PC-3 (cell line): ENCODE measurements around the gene RCAN2. TPM values are rescaled to one million over a fixed set of nuclear protein-coding genes. Genes with fewer than 3 reads are reported as not detected.

Experiments
- ATAC-seq: fragments of 200-7000 bp; cut with Tn5 transposase; 2 replicates; pipeline ENCODE4 v1.9.1; 2020; ENCODE audit warnings: mild to moderate bottlenecking, moderate library complexity
- BruUV-seq: library from RNA; stranded (reverse); fragments of 400-500 nt; replicated peaks from 2 replicates; lab custom pipeline; 2021; lab: Mats Ljungman, UMichigan
- CTCF ChIA-PET: fragments of 300-600 bp; sonication (Branson Sonifier 250); formaldehyde crosslinking; loops from one replicate; lab custom pipeline; 2022; ENCODE audit warnings: antibody characterized with exemption; lab: Charles Lee
- POLR2A ChIA-PET: fragments of 300-600 bp; sonication (Branson Sonifier 250); formaldehyde crosslinking; loops from one replicate; lab custom pipeline; 2022; ENCODE audit warnings: antibody characterized with exemption; ENCODE audit not compliant: unreplicated experiment; lab: Charles Lee
- DNase-seq: peaks from one replicate; pipeline ENCODE4 v3.0.0-alpha.2; 2015
- H2AFZ ChIP-seq: fragments of 300-600 bp; sonication (generic); 2 replicates; pipeline ENCODE4 v1.6.0; 2016; ENCODE audit warnings: antibody characterized with exemption, low read length
- H3F3A ChIP-seq: fragments of 300-600 bp; sonication (generic); one replicate; pipeline ENCODE4 v1.6.0; 2017; ENCODE audit warnings: antibody characterized with exemption, low read length, control low read depth, mild to moderate bottlenecking; ENCODE audit not compliant: unreplicated experiment
- H3K27ac ChIP-seq: fragments of 300-600 bp; sonication (generic); 2 replicates; pipeline ENCODE4 v1.5.1; 2016; ENCODE audit warnings: mild to moderate bottlenecking, low read length
- H3K27me3 ChIP-seq: fragments of 300-600 bp; sonication (generic); 2 replicates; pipeline ENCODE4 v1.6.1; 2016; ENCODE audit warnings: low read length, mixed read lengths
- H3K36me3 ChIP-seq: fragments of 300-600 bp; sonication (generic); 2 replicates; pipeline ENCODE4 v1.6.1; 2016; ENCODE audit warnings: low read depth, mixed run types, low read length, mixed read lengths
- H3K4me1 ChIP-seq: fragments of 300-600 bp; sonication (generic); 2 replicates; pipeline ENCODE4 v1.5.1; 2016; ENCODE audit warnings: low read length; ENCODE audit not compliant: insufficient read depth
- H3K4me2 ChIP-seq: fragments of 300-600 bp; sonication (generic); 2 replicates; pipeline ENCODE4 v1.6.0; 2016; ENCODE audit warnings: low read length
- H3K4me3 ChIP-seq: fragments of 300-600 bp; sonication (generic); 2 replicates; pipeline ENCODE4 v1.5.1; 2016; ENCODE audit warnings: mild to moderate bottlenecking, low read length, mixed read lengths
- H3K79me2 ChIP-seq: fragments of 300-600 bp; sonication (generic); 2 replicates; pipeline ENCODE4 v1.6.1; 2017; ENCODE audit warnings: low read length, mixed read lengths
- H3K9ac ChIP-seq: fragments of 300-600 bp; sonication (generic); 2 replicates; pipeline ENCODE4 v1.6.0; 2016; ENCODE audit warnings: mild to moderate bottlenecking, low read length
- H3K9me2 ChIP-seq: fragments of 300-600 bp; sonication (generic); replicated peaks from 2 replicates; pipeline ENCODE4 v1.6.1; 2016; ENCODE audit warnings: mixed run types, low read length, mixed read lengths
- H3K9me3 ChIP-seq: fragments of 300-600 bp; sonication (generic); 2 replicates; pipeline ENCODE4 v1.6.1; 2016; ENCODE audit warnings: low read length, mixed read lengths
- H4K20me1 ChIP-seq: fragments of 300-600 bp; sonication (generic); 2 replicates; pipeline ENCODE4 v1.6.1; 2016; ENCODE audit warnings: low read length, mixed read lengths
- CTCF ChIP-seq: fragments of 300-600 bp; sonication (generic); conservative IDR thresholded peaks from 2 replicates; pipeline ENCODE4 v1.5.1; 2017; ENCODE audit warnings: antibody characterized with exemption, low read depth, mild to moderate bottlenecking, low read length
- EZH2 ChIP-seq: fragments of 300-600 bp; sonication (generic); IDR thresholded peaks from one replicate; pipeline ENCODE4 v1.6.1; 2017; ENCODE audit warnings: antibody characterized with exemption, mild to moderate bottlenecking, low read length; ENCODE audit not compliant: unreplicated experiment
- EZH2phosphoT487 ChIP-seq: fragments of 300-600 bp; sonication (generic); IDR thresholded peaks from 2 replicates; pipeline ENCODE4 v1.6.1; 2018; ENCODE audit warnings: mild to moderate bottlenecking, antibody characterized with exemption, low read length, borderline replicate concordance
- intact Hi-C: fragments of 100-400 bp; cut with micrococcal nuclease; formaldehyde crosslinking; loops from 2 replicates; pipeline ENCODE4 v1.9.0; 2023
- total RNA-seq: library from RNA; depleted of rRNA; stranded (reverse); fragments of >200 nt; gene quantifications from 2 replicates; pipeline ENCODE4 v1.2.3, GENCODE V29; 2014

Gene RCAN2
- total RNA-seq, 1 experiment from 2014 or later: not detected

DNA sequence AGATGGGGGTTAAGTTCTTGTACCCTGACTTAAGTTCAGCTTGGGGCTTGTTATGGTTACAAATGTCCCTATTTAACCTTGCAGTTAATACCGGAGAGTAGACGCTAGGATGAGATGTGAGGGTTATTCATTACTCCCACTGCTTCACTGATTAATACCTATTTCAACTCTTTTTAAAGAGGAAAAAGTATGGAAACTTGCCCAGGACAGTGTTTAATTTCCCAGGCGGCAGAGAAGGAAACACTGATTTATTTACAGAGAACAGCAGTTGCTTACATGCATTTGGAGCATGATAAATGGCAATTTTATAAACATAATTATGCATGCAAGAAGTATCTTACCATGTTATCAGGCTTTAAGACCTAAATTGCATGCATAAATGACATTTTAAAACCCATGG, 137.7 kb downstream of the RCAN2 start:
- no peaks in the 10 kb centered on the region for H3F3A ChIP-seq
- H3K79me2 ChIP-seq: no peaks in the 10 kb centered on the region
- H3K9ac ChIP-seq: no peak overlapping the region
- no peak overlapping the region for H3K4me2 ChIP-seq
- H3K9me3 ChIP-seq: no peaks in the 10 kb centered on the region
- no peak overlapping the region for H3K27ac ChIP-seq
- no peaks in the 10 kb centered on the region for H3K4me1 ChIP-seq
- no peak overlapping the region for H2AFZ ChIP-seq
- no peak overlapping the region for H3K4me3 ChIP-seq
- no peaks in the 10 kb centered on the region for H4K20me1 ChIP-seq
- H3K27me3 ChIP-seq: peaks cover 12% of the 10 kb centered on the region
- ChIA-PET POLR2A (no interaction called here), CTCF (no interaction called here)
- no peak for TF ChIP-seq CTCF
- TF ChIP-seq EZH2: no peak
- no peak for TF ChIP-seq EZH2phosphoT487
- ATAC-seq (no peak), DNase-seq (no peak)
- H3K9me2 ChIP-seq: no peaks in the 10 kb centered on the region
- H3K36me3 ChIP-seq: no peaks in the 10 kb centered on the region
- intact Hi-C loops: no loop called here
- BruUV-seq: no TSS peak

DNA sequence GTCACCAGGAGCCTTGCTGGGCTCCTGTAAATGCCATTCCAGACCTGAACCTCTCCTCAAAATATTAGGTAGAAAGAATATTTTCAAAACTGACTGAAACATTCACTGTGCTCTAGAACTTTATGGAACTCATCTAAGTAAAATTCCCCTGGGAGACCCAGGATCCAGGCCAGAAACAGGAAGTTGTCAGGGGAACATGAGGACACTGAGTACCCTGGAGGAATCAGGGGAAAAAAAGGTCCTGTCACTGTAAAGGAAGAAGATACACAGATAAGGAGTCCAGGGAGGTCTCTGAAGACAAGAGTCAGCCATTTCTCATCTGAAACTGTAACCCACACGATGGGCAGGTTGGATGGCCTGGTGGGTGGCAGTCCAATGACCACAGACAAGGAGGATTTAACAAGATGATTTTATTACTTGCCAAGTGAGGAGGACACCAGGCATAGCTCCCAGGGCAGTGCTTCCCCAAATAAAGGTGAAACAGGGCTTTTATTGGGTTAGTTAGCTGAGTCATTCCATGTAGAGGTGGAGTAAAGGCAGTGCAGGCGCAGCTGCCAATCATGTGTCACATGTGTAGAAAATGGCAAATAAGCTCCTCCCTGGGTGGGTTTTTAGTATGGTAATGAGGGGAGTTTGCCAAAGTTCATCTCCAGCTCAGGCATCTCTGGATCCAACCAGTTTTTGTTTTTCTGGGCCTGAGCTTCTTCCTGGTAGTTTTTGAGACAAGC, 138.5 kb downstream of the RCAN2 start:
- intact Hi-C loops: no loop called here
- Histone ChIP-seq H3F3A (no peaks in the 10 kb centered on the region), H4K20me1 (no peaks in the 10 kb centered on the region), H3K9me3 (no peaks in the 10 kb centered on the region), H3K4me2 (no peak overlapping the region), H3K27ac (no peak overlapping the region), H3K36me3 (no peaks in the 10 kb centered on the region), H3K4me3 (no peak overlapping the region), H3K27me3 (peaks cover 14% of the 10 kb centered on the region), H3K9ac (no peak overlapping the region), H3K79me2 (no peaks in the 10 kb centered on the region), H3K9me2 (no peaks in the 10 kb centered on the region), H2AFZ (no peak overlapping the region), H3K4me1 (no peaks in the 10 kb centered on the region; the same call in 1 of the 2 replicates)
- no peak for ATAC-seq
- CTCF ChIA-PET: no interaction called here
- no peak for TF ChIP-seq EZH2
- no TSS peak for BruUV-seq
- peak; percentile 23 for DNase-seq
- POLR2A ChIA-PET: no interaction called here

DNA sequence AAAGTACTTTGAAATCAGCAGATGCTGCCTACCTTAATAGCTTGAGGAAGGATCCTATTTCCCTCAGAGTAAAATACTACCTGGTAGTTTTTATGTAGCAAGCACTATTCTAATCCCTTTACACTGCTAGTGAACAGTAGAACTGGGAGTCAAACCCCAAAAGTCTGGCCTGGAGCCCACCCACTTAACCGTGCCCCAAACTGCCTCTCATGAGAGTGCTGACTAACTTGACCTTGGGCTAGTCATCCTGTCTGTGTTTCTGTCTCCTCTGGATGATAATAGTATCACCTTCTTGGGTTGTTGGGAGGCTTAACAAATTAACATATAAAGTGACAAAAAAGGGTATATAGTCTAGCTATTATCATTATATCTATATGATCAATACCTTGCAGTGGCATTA, 140.5 kb downstream of the RCAN2 start:
- Histone ChIP-seq H3K9ac (no peak overlapping the region), H3F3A (no peaks in the 10 kb centered on the region), H3K4me2 (no peak overlapping the region), H3K4me1 (no peaks in the 10 kb centered on the region; the same call in 1 of the 2 replicates), H4K20me1 (no peaks in the 10 kb centered on the region), H3K9me2 (no peaks in the 10 kb centered on the region), H3K27me3 (peaks cover 10% of the 10 kb centered on the region), H3K36me3 (no peaks in the 10 kb centered on the region), H3K9me3 (no peaks in the 10 kb centered on the region), H2AFZ (no peak overlapping the region), H3K79me2 (no peaks in the 10 kb centered on the region), H3K4me3 (no peak overlapping the region), H3K27ac (no peak overlapping the region)
- ATAC-seq (no peak), DNase-seq (no peak)
- ChIA-PET POLR2A (interaction anchor here (0.6 kb wide), 1 partner anchor 279 kb away, joined by 3 read pairs; no protein-coding TSS in a partner anchor), CTCF (no interaction called here)
- TF ChIP-seq EZH2 (no peak), CTCF (no peak), EZH2phosphoT487 (no peak)
- BruUV-seq: no TSS peak
- intact Hi-C loops: no loop called here
